Calu3 (cell line): ENCODE data around the gene C5orf34. TPM values are rescaled to one million over a fixed set of nuclear protein-coding genes. Genes with fewer than 3 reads are reported as not detected.
"Not testable (repeated sequence)": the region's sequence is repeated elsewhere in the genome, so short reads cannot be mapped to it uniquely, and the experiment has no call there.

ENCODE experiments used
- BruUV-seq: library from RNA; stranded (reverse); fragments of 400-500 nt; replicated peaks from 2 replicates; lab custom pipeline; 2021; lab: Mats Ljungman, UMichigan
- CTCF ChIA-PET: fragments of 300-600 bp; sonication (Branson Sonifier 250); formaldehyde crosslinking; loops from one replicate; lab custom pipeline; 2022; ENCODE audit warnings: antibody characterized with exemption; lab: Charles Lee
- DNase-seq: peaks from one replicate; pipeline ENCODE4 v3.0.0; 2022
- H3K27ac Mint-ChIP-seq: one replicate; pipeline ENCODE4 v1.8.0; 2022; ENCODE audit warnings: mixed read lengths; ENCODE audit not compliant: unreplicated experiment
- H3K27me3 Mint-ChIP-seq: one replicate; pipeline ENCODE4 v1.8.0; 2022; ENCODE audit warnings: mixed read lengths; ENCODE audit not compliant: unreplicated experiment
- H3K36me3 Mint-ChIP-seq: one replicate; pipeline ENCODE4 v1.8.0; 2022; ENCODE audit warnings: mild to moderate bottlenecking, moderate library complexity, mixed read lengths; ENCODE audit not compliant: insufficient read depth, unreplicated experiment
- H3K4me1 Mint-ChIP-seq: one replicate; pipeline ENCODE4 v1.8.0; 2022; ENCODE audit warnings: mild to moderate bottlenecking, low read depth, mixed read lengths; ENCODE audit not compliant: unreplicated experiment
- H3K4me3 Mint-ChIP-seq: one replicate; pipeline ENCODE4 v1.8.0; 2022; ENCODE audit warnings: mild to moderate bottlenecking, low read depth, moderate library complexity, mixed read lengths; ENCODE audit not compliant: unreplicated experiment
- H3K9me3 Mint-ChIP-seq: one replicate; pipeline ENCODE4 v1.8.0; 2022; ENCODE audit warnings: low read depth, mixed read lengths; ENCODE audit not compliant: unreplicated experiment
- CTCF ChIP-seq: fragments of 200-600 bp; IDR thresholded peaks from one replicate; pipeline ENCODE4 v1.8.0; 2022; ENCODE audit warnings: antibody characterized with exemption; ENCODE audit not compliant: unreplicated experiment
- intact Hi-C: fragments of 100-400 bp; cut with micrococcal nuclease; formaldehyde crosslinking; loops from one replicate; pipeline ENCODE4 v1.10.0; 2022; ENCODE audit not compliant: unreplicated experiment
- total RNA-seq: library from RNA; stranded (reverse); gene quantifications from 2 replicates; pipeline ENCODE4 v1.2.3, GENCODE V29; 2022

C5orf34 gene
- total RNA-seq, 1 experiment from 2014 or later: 6.9 TPM

- Mint-ChIP-seq H3K4me1 (peaks cover 21% of the 10 kb centered on the region), H3K36me3 (peaks cover 27% of the 10 kb centered on the region), H3K4me3 (peak overlapping the region; percentile 95), H3K27ac (peak overlapping the region; percentile 99), H3K27me3 (no peaks in the 10 kb centered on the region), H3K9me3 (no peaks in the 10 kb centered on the region)
- intact Hi-C loops: loop anchor here (5.0 kb wide), 3 partner anchors 50 to 255 kb away; no protein-coding TSS in a partner anchor
- DNase-seq: no peak
- no TSS peak for BruUV-seq
- TF ChIP-seq CTCF: no peak
- CTCF ChIA-PET: interaction anchor here (3.3 kb wide), 1 partner anchor 81 kb away, joined by 52 read pairs; no protein-coding TSS in a partner anchor
These were observed 32.3 kb downstream of the C5orf34 start for GRCh38 chr5:43482490-43483297.

- CTCF ChIA-PET: interaction anchor here (1.0 kb wide), 1 partner anchor 37 kb away, joined by 4 read pairs; no protein-coding TSS in a partner anchor
- DNase-seq: peak; percentile 4
- H3K27me3 Mint-ChIP-seq: no peaks in the 10 kb centered on the region
- no peak overlapping the region for H3K27ac Mint-ChIP-seq
- peaks cover 26% of the 10 kb centered on the region for H3K36me3 Mint-ChIP-seq
- BruUV-seq: no TSS peak
- H3K4me1 Mint-ChIP-seq: no peaks in the 10 kb centered on the region
- peaks cover 13% of the 10 kb centered on the region for H3K9me3 Mint-ChIP-seq
- no peak for TF ChIP-seq CTCF
- intact Hi-C loops: no loop called here
- no peak overlapping the region for H3K4me3 Mint-ChIP-seq
These were observed 45.1 kb downstream of the C5orf34 start for GRCh38 chr5:43469671-43470391.

GRCh38 chr5:43467100-43467499 is 47.8 kb downstream of the C5orf34 start:
- TF ChIP-seq CTCF: no peak
- Mint-ChIP-seq H3K9me3 (peaks cover 13% of the 10 kb centered on the region), H3K4me3 (no peak overlapping the region), H3K4me1 (no peaks in the 10 kb centered on the region), H3K36me3 (peaks cover 20% of the 10 kb centered on the region), H3K27ac (no peak overlapping the region), H3K27me3 (no peaks in the 10 kb centered on the region)
- DNase-seq: no peak
- CTCF ChIA-PET: no interaction called here
- no TSS peak for BruUV-seq
- intact Hi-C loops: no loop called here

- CTCF ChIA-PET, H3K4me3 Mint-ChIP-seq, BruUV-seq, H3K27me3 Mint-ChIP-seq, H3K4me1 Mint-ChIP-seq, intact Hi-C loops, H3K27ac Mint-ChIP-seq, DNase-seq: not testable (repeated sequence)
- H3K9me3 Mint-ChIP-seq: peaks cover 13% of the 10 kb centered on the region
- H3K36me3 Mint-ChIP-seq: peaks cover 20% of the 10 kb centered on the region
These were observed 49.5 kb downstream of the C5orf34 start for GRCh38 chr5:43465455-43465854.
